Neural crest cell (in vitro differentiated cells): Measurements from ENCODE around the gene SEC16A. TPM values are rescaled to one million over a fixed set of nuclear protein-coding genes. Genes with fewer than 3 reads are reported as not detected.

Source experiments
- DNase-seq: peaks from one replicate; pipeline ENCODE4 v3.0.0; 2021; ENCODE audit warnings: low read depth, mixed read lengths, low spot score
- H3K27ac Mint-ChIP-seq: one replicate; pipeline ENCODE4 v1.8.0; 2021; ENCODE audit warnings: mild to moderate bottlenecking, mixed read lengths; ENCODE audit not compliant: unreplicated experiment
- H3K27me3 Mint-ChIP-seq: 2 replicates; pipeline ENCODE4 v1.8.0; 2021; ENCODE audit warnings: low read depth, mild to moderate bottlenecking, mixed read lengths
- H3K36me3 Mint-ChIP-seq: 2 replicates; pipeline ENCODE4 v1.8.0; 2021; ENCODE audit warnings: low read depth, mild to moderate bottlenecking, mixed read lengths
- H3K4me1 Mint-ChIP-seq: 2 replicates; pipeline ENCODE4 v1.8.0; 2021; ENCODE audit warnings: mixed read lengths
- H3K4me3 Mint-ChIP-seq: one replicate; pipeline ENCODE4 v1.8.0; 2021; ENCODE audit warnings: mild to moderate bottlenecking, mixed read lengths
- H3K9me3 Mint-ChIP-seq: 2 replicates; pipeline ENCODE4 v1.8.0; 2021; ENCODE audit warnings: mixed read lengths
- total RNA-seq: library from RNA; stranded (reverse); gene quantifications from 2 replicates; pipeline ENCODE4 v1.2.1, GENCODE V29; 2021
- TF ChIP-seq, protein P1 (sequence below): fragments of 200-600 bp; sonication (generic); conservative IDR thresholded peaks from 2 replicates; pipeline ENCODE4 v1.5.0; 2021; ENCODE audit warnings: antibody characterized with exemption, mild to moderate bottlenecking

Gene SEC16A
- total RNA-seq, 1 donor from 2014 or later, result 77.2 TPM

- no peaks in the 10 kb centered on the region for H3K36me3 Mint-ChIP-seq
- H3K27ac Mint-ChIP-seq, result no peak overlapping the region
- H3K4me3 Mint-ChIP-seq, result no peak overlapping the region
- no peaks in the 10 kb centered on the region for H3K9me3 Mint-ChIP-seq
- no peaks in the 10 kb centered on the region for H3K27me3 Mint-ChIP-seq
- no peak for DNase-seq
- H3K4me1 Mint-ChIP-seq, result no peaks in the 10 kb centered on the region
- TF ChIP-seq, protein P1, sequence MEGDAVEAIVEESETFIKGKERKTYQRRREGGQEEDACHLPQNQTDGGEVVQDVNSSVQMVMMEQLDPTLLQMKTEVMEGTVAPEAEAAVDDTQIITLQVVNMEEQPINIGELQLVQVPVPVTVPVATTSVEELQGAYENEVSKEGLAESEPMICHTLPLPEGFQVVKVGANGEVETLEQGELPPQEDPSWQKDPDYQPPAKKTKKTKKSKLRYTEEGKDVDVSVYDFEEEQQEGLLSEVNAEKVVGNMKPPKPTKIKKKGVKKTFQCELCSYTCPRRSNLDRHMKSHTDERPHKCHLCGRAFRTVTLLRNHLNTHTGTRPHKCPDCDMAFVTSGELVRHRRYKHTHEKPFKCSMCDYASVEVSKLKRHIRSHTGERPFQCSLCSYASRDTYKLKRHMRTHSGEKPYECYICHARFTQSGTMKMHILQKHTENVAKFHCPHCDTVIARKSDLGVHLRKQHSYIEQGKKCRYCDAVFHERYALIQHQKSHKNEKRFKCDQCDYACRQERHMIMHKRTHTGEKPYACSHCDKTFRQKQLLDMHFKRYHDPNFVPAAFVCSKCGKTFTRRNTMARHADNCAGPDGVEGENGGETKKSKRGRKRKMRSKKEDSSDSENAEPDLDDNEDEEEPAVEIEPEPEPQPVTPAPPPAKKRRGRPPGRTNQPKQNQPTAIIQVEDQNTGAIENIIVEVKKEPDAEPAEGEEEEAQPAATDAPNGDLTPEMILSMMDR, result no peak
Observed at GRCh38 chr9:136496801-136497620, 14.2 kb upstream of the SEC16A start.

- TF ChIP-seq, protein P1, result no peak
- H3K9me3 Mint-ChIP-seq, result no peaks in the 10 kb centered on the region
- no peak overlapping the region for H3K4me3 Mint-ChIP-seq
- H3K27ac Mint-ChIP-seq, result no peak overlapping the region
- no peak for DNase-seq
- H3K4me1 Mint-ChIP-seq, result no peaks in the 10 kb centered on the region
- no peaks in the 10 kb centered on the region for H3K27me3 Mint-ChIP-seq
- H3K36me3 Mint-ChIP-seq, result no peaks in the 10 kb centered on the region
Observed at GRCh38 chr9:136496181-136496580, 13.3 kb upstream of the SEC16A start.

DNA sequence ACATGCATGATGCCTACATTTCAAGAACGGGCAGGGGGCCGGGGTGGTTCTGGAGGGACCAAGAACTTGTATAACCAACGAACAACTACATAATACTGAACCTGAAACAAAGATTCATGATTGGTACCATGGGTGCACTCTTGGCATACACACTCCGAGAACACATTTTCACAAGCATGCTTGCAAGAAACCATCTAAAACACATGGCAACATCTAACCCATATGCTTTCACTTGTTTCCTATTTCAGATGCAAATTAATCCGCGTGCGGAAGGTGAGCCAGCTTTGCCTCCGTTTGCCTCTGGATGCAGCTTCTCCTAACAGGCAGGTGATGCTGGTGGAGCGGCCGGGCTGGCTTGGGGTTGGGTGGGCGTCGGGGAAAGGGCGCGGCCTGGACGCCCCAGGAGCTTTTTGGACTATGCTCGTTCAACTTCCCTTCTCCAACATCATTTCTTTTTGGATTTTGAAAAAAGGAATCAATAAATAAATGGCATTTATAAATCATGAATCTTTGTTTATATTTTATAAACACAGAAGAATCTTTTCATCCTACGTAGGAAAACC lies 12.5 kb upstream of the SEC16A start:
- Mint-ChIP-seq H3K27ac (no peak overlapping the region), H3K9me3 (no peaks in the 10 kb centered on the region), H3K4me1 (no peaks in the 10 kb centered on the region), H3K4me3 (no peak overlapping the region), H3K27me3 (no peaks in the 10 kb centered on the region), H3K36me3 (no peaks in the 10 kb centered on the region)
- DNase-seq, result no peak
- TF ChIP-seq, protein P1, result no peak

GRCh38 chr9:136494531-136495215 lies 11.8 kb upstream of the SEC16A start:
- peak overlapping the region; percentile 6 for H3K4me3 Mint-ChIP-seq
- DNase-seq, result no peak
- H3K4me1 Mint-ChIP-seq, result no peaks in the 10 kb centered on the region
- no peaks in the 10 kb centered on the region for H3K27me3 Mint-ChIP-seq
- TF ChIP-seq, protein P1, result no peak
- H3K9me3 Mint-ChIP-seq, result no peaks in the 10 kb centered on the region
- no peaks in the 10 kb centered on the region for H3K36me3 Mint-ChIP-seq
- no peak overlapping the region for H3K27ac Mint-ChIP-seq

- Mint-ChIP-seq H3K4me3 (peak overlapping the region; percentile 6), H3K4me1 (no peaks in the 10 kb centered on the region), H3K9me3 (no peaks in the 10 kb centered on the region), H3K36me3 (no peaks in the 10 kb centered on the region), H3K27ac (no peak overlapping the region), H3K27me3 (no peaks in the 10 kb centered on the region)
- TF ChIP-seq, protein P1, result no peak
- DNase-seq, result no peak
Observed at GRCh38 chr9:136494012-136494411, 11.2 kb upstream of the SEC16A start.
